ENCODE results near the gene RPH3AL. TPM values are rescaled to one million over a fixed set of nuclear protein-coding genes. Genes with fewer than 3 reads are reported as not detected.

Gene RPH3AL
- total RNA-seq, 2 experiments from 2014 or later: 2.4 to 2.8 TPM

DNA sequence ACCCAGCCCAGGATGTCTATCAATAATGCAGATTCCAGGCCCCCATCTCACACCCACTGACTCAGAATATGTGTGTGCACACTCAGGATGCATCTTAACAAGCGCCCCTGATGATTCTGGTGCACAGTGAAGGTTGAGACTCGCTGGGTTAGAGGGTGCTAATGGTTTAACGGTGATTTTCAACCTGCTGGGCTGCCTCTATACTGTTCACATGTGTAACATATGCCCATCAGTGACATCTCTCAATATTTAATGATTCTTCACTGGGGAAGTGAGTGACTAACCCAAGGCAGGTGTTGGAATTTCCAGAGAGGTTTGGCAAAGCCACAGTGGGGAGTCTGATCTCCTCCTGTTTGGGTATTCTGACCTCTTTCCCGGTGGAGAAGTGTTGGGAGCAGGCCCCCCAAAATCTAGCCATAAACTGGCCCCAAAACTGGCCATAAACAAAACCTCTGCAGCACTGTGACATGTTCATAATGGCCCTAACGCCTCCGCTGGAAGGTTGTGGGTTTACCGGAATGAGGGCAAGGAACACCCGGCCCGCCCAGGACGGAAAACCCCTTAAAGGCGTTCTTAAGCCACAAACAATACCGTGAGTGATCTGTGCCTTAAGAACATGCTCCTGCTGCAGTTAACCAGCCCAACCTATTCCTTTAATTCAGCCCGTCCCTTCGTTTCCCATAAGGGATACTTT, 167.0 kb downstream of the RPH3AL start:
- no peak overlapping the region for H3K4me3 Mint-ChIP-seq
- TF ChIP-seq, protein P1, sequence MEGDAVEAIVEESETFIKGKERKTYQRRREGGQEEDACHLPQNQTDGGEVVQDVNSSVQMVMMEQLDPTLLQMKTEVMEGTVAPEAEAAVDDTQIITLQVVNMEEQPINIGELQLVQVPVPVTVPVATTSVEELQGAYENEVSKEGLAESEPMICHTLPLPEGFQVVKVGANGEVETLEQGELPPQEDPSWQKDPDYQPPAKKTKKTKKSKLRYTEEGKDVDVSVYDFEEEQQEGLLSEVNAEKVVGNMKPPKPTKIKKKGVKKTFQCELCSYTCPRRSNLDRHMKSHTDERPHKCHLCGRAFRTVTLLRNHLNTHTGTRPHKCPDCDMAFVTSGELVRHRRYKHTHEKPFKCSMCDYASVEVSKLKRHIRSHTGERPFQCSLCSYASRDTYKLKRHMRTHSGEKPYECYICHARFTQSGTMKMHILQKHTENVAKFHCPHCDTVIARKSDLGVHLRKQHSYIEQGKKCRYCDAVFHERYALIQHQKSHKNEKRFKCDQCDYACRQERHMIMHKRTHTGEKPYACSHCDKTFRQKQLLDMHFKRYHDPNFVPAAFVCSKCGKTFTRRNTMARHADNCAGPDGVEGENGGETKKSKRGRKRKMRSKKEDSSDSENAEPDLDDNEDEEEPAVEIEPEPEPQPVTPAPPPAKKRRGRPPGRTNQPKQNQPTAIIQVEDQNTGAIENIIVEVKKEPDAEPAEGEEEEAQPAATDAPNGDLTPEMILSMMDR (IDR thresholded peaks at IDR 0.05): no peak
- POLR2A ChIA-PET: no interaction called here

DNA sequence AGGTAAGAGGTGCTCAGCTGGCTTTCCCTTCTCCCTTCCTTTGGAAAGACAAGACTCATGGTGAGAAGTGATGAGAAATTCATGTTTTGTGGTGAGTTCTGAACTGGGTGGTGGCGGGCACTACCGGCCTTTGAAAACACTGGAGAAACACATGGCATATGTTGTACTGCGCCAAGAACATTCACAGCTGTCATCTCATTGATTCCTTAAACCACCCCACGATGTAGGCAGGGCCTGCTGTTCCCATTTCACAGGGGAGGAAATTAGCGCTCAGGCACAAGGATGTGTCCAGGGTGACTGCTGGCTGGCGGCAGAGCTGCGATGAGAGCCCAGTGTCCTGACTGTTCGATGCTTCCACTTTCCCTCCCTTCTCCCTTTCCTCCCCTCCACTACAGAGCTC, 169.6 kb downstream of the RPH3AL start:
- Mint-ChIP-seq H3K4me3 (no peak overlapping the region), H3K9me3 (no peaks in the 10 kb centered on the region), H3K27ac (no peak overlapping the region), H3K27me3 (peaks cover 61% of the 10 kb centered on the region), H3K36me3 (ENCODE audit: low read depth) (no peaks in the 10 kb centered on the region), H3K4me1 (ENCODE audit: low read depth) (no peaks in the 10 kb centered on the region)
- Histone ChIP-seq H3K4me1 (ENCODE audit: insufficient read depth, low read length) (peaks cover 2% of the 10 kb centered on the region), H3K4me3 (ENCODE audit: low read length) (no peak overlapping the region), H3K27ac (ENCODE audit: low read depth in 1 of 2, low read length in 2 of 2) (no peak overlapping the region), H3K9me3 (ENCODE audit: control insufficient read depth in 1 of 2, insufficient read depth in 1 of 2, low read length in 2 of 2) (peaks cover 0 to 17% of the 10 kb centered on the region in 2 experiments), H3K27me3 (ENCODE audit: control insufficient read depth in 1 of 2, insufficient read depth in 2 of 2, low read length in 2 of 2) (peaks cover 27 to 51% of the 10 kb centered on the region in 2 experiments), H3K36me3 (ENCODE audit: insufficient read depth, low read length) (no peaks in the 10 kb centered on the region)
- no peak for DNase-seq
- ChIA-PET POLR2A (no interaction called here), CTCF (no interaction called here)
- TF ChIP-seq, protein P1 (IDR thresholded peaks at IDR 0.05): no peak
- intact Hi-C loops (cut with DNase I, micrococcal nuclease): no loop called here
- ATAC-seq (ENCODE audit: poor library complexity): no peak

More for the DNA sequence above, 167.0 kb downstream of the RPH3AL start:
- no peak overlapping the region for H3K4me3 ChIP-seq (ENCODE audit: low read length)
- no peak overlapping the region for H3K27ac ChIP-seq (ENCODE audit: low read depth in 1 of 2, low read length in 2 of 2)
- no peaks in the 10 kb centered on the region for H3K4me1 Mint-ChIP-seq (ENCODE audit: low read depth)
- H3K9me3 Mint-ChIP-seq: no peaks in the 10 kb centered on the region
- H3K36me3 ChIP-seq (ENCODE audit: insufficient read depth, low read length): no peaks in the 10 kb centered on the region
- H3K4me1 ChIP-seq (ENCODE audit: insufficient read depth, low read length): peaks cover 2% of the 10 kb centered on the region
- H3K9me3 ChIP-seq (ENCODE audit: control insufficient read depth in 1 of 2, insufficient read depth in 1 of 2, low read length in 2 of 2): peaks cover 0 to 6% of the 10 kb centered on the region in 2 experiments
- H3K36me3 Mint-ChIP-seq (ENCODE audit: low read depth): no peaks in the 10 kb centered on the region
- peaks cover 53% of the 10 kb centered on the region for H3K27me3 Mint-ChIP-seq
- ATAC-seq (ENCODE audit: poor library complexity) (no peak), DNase-seq (peak in 2 of 14 experiments; percentile 15 to 45)
- no peak overlapping the region for H3K27ac Mint-ChIP-seq
- CTCF ChIA-PET: no interaction called here
- intact Hi-C loops (cut with DNase I, micrococcal nuclease): no loop called here
- peaks cover 17 to 29% of the 10 kb centered on the region in 2 experiments for H3K27me3 ChIP-seq (ENCODE audit: control insufficient read depth in 1 of 2, insufficient read depth in 2 of 2, low read length in 2 of 2)

DNA sequence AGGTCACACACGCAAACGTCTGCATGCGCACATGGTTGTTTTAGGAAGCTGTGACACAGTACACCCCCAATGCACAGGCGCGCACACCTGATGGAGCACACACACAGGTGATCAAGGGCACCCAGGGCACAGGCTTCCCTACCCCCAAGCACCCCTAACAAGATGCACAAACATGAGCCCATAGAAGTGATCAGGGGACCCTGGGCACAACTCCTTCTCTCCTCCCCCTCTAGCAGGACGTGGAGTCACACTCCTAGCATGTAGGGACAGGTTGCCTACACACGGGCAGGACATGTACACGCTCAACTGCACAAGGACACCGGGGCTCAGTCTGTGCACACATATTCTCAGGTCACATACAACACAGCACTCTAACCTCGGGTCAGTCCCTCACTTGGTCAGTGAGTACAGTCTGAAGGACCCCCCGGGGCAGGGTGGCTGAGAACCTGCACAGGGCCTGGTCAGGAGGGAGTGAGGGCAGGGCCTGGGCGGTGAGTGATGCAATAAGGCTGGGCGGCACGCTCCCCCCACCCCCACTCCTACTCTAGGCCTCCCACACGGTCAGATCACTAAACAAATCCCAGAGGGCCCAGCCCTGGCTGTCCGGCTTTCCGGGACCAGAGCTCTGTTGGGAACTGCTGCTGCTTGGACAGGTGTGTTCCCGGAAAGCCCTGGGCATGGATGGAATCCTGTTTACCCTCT, 170.4 kb downstream of the RPH3AL start:
- Mint-ChIP-seq H3K27me3 (peaks cover 69% of the 10 kb centered on the region), H3K36me3 (ENCODE audit: low read depth) (no peaks in the 10 kb centered on the region), H3K4me3 (no peak overlapping the region), H3K9me3 (no peaks in the 10 kb centered on the region), H3K4me1 (ENCODE audit: low read depth) (no peaks in the 10 kb centered on the region), H3K27ac (no peak overlapping the region)
- POLR2A ChIA-PET: no interaction called here
- Histone ChIP-seq H3K27ac (ENCODE audit: low read depth in 1 of 2, low read length in 2 of 2) (no peak overlapping the region), H3K27me3 (ENCODE audit: control insufficient read depth in 1 of 2, insufficient read depth in 2 of 2, low read length in 2 of 2) (peaks cover 34 to 55% of the 10 kb centered on the region in 2 experiments), H3K4me1 (ENCODE audit: insufficient read depth, low read length) (peaks cover 2% of the 10 kb centered on the region), H3K4me3 (ENCODE audit: low read length) (no peak overlapping the region), H3K9me3 (ENCODE audit: control insufficient read depth in 1 of 2, insufficient read depth in 1 of 2, low read length in 2 of 2) (peaks cover 0 to 19% of the 10 kb centered on the region in 2 experiments), H3K36me3 (ENCODE audit: insufficient read depth, low read length) (no peaks in the 10 kb centered on the region)
- intact Hi-C loops (cut with DNase I, micrococcal nuclease): no loop called here
- TF ChIP-seq, protein P1 (IDR thresholded peaks at IDR 0.05): no peak
- DNase-seq (no peak), ATAC-seq (ENCODE audit: poor library complexity) (no peak)
- CTCF ChIA-PET: no interaction called here
